Neural cell (in vitro differentiated cells): ENCODE results near the gene PTPRT.

Experiments used
- EP300 ChIP-seq: fragments of 450-650 bp; conservative IDR thresholded peaks from 2 replicates; pipeline ENCODE4 v1.6.1; 2014; ENCODE audit warnings: antibody characterized with exemption, mild to moderate bottlenecking, moderate library complexity; ENCODE audit not compliant: poor library complexity, severe bottlenecking
- EZH2 ChIP-seq: fragments of 200-600, 300-800 bp; shearing (Covaris generic), sonication (generic); IDR thresholded peaks from 2 replicates; pipeline ENCODE4 v1.6.1; 2014; ENCODE audit warnings: antibody characterized with exemption, low read length, borderline replicate concordance, mild to moderate bottlenecking; ENCODE audit not compliant: insufficient read depth, poor library complexity, severe bottlenecking
- POLR2AphosphoS5 ChIP-seq: IDR thresholded peaks from 2 replicates; pipeline ENCODE4 v1.6.1; 2012
- RAD21 ChIP-seq: fragments of 450-650 bp; conservative IDR thresholded peaks from 2 replicates; pipeline ENCODE4 v1.6.1; 2014; ENCODE audit warnings: antibody characterized with exemption, mild to moderate bottlenecking, moderate library complexity
- TF ChIP-seq, protein P1 (sequence below): fragments of 450-650 bp; IDR thresholded peaks from 2 replicates; pipeline ENCODE4 v1.5.1; 2014; ENCODE audit warnings: antibody characterized with exemption, mild to moderate bottlenecking, moderate library complexity; ENCODE audit not compliant: poor library complexity, severe bottlenecking
- TF ChIP-seq, protein P2 (sequence below): IDR thresholded peaks from 2 replicates; pipeline ENCODE4 v1.6.1; 2012; ENCODE audit warnings: borderline replicate concordance

DNA sequence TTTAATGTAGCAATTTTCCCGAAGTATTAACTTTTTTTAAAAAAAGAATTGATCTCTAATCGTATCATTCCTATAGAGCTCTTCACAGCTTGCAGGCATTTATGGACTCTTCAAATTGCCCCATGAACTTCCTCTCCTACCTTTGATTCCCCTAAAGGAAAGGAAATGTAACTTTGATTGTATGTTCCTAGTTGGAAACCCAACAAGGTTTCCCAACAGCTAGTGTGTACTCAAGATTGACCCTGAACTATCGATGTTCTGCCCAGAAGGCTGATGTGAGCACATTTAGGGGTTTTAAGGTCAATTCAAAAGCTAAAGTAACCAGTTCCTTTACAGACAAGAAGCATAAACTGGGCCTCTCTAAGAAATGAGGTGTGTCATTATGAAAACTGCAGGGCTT is 491.7 kb downstream of the PTPRT start:
- TF ChIP-seq, protein P1, sequence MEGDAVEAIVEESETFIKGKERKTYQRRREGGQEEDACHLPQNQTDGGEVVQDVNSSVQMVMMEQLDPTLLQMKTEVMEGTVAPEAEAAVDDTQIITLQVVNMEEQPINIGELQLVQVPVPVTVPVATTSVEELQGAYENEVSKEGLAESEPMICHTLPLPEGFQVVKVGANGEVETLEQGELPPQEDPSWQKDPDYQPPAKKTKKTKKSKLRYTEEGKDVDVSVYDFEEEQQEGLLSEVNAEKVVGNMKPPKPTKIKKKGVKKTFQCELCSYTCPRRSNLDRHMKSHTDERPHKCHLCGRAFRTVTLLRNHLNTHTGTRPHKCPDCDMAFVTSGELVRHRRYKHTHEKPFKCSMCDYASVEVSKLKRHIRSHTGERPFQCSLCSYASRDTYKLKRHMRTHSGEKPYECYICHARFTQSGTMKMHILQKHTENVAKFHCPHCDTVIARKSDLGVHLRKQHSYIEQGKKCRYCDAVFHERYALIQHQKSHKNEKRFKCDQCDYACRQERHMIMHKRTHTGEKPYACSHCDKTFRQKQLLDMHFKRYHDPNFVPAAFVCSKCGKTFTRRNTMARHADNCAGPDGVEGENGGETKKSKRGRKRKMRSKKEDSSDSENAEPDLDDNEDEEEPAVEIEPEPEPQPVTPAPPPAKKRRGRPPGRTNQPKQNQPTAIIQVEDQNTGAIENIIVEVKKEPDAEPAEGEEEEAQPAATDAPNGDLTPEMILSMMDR: no peak
- TF ChIP-seq POLR2AphosphoS5: no peak
- TF ChIP-seq, protein P2, sequence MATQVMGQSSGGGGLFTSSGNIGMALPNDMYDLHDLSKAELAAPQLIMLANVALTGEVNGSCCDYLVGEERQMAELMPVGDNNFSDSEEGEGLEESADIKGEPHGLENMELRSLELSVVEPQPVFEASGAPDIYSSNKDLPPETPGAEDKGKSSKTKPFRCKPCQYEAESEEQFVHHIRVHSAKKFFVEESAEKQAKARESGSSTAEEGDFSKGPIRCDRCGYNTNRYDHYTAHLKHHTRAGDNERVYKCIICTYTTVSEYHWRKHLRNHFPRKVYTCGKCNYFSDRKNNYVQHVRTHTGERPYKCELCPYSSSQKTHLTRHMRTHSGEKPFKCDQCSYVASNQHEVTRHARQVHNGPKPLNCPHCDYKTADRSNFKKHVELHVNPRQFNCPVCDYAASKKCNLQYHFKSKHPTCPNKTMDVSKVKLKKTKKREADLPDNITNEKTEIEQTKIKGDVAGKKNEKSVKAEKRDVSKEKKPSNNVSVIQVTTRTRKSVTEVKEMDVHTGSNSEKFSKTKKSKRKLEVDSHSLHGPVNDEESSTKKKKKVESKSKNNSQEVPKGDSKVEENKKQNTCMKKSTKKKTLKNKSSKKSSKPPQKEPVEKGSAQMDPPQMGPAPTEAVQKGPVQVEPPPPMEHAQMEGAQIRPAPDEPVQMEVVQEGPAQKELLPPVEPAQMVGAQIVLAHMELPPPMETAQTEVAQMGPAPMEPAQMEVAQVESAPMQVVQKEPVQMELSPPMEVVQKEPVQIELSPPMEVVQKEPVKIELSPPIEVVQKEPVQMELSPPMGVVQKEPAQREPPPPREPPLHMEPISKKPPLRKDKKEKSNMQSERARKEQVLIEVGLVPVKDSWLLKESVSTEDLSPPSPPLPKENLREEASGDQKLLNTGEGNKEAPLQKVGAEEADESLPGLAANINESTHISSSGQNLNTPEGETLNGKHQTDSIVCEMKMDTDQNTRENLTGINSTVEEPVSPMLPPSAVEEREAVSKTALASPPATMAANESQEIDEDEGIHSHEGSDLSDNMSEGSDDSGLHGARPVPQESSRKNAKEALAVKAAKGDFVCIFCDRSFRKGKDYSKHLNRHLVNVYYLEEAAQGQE: no peak
- TF ChIP-seq RAD21: no peak
- TF ChIP-seq EP300: no peak
- TF ChIP-seq EZH2: no peak
